ENCODE results near the gene PRKG1.

DNA sequence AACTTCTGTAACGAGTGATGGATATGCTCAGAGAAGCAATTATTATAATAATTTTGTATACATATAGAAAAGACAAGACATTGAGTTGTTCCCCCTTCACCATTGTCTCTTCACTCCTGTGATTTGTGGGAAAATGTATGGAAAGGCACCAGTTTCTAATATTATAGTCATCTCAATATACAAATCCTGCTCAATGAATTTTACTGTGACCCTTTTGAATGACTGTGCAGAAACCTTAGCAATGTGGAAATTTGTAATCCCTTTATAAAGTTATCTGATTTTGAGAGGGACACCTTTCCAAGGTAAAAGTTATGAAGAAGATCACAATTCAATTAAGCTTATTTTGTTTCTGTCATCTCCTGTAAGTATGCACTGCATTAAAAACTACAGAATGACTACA lies 1165.5 kb downstream of the PRKG1 start:
- TF ChIP-seq, protein P1, sequence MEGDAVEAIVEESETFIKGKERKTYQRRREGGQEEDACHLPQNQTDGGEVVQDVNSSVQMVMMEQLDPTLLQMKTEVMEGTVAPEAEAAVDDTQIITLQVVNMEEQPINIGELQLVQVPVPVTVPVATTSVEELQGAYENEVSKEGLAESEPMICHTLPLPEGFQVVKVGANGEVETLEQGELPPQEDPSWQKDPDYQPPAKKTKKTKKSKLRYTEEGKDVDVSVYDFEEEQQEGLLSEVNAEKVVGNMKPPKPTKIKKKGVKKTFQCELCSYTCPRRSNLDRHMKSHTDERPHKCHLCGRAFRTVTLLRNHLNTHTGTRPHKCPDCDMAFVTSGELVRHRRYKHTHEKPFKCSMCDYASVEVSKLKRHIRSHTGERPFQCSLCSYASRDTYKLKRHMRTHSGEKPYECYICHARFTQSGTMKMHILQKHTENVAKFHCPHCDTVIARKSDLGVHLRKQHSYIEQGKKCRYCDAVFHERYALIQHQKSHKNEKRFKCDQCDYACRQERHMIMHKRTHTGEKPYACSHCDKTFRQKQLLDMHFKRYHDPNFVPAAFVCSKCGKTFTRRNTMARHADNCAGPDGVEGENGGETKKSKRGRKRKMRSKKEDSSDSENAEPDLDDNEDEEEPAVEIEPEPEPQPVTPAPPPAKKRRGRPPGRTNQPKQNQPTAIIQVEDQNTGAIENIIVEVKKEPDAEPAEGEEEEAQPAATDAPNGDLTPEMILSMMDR (IDR thresholded peaks at IDR 0.05), result no peak
- TF ChIP-seq POLR2A (IDR thresholded peaks at IDR 0.05) (no peak), POLR2AphosphoS5 (IDR thresholded peaks at IDR 0.05; ENCODE audit: insufficient read depth in 1 of 2, low read depth in 1 of 2) (no peak)
